Fibroblast of lung (primary cell): ENCODE data around the gene BCL2. TPM values are rescaled to one million over a fixed set of nuclear protein-coding genes. Genes with fewer than 3 reads are reported as not detected.
"Not testable (repeated sequence)": the region's sequence is repeated elsewhere in the genome, so short reads cannot be mapped to it uniquely, and the experiment has no call there.

Experiments used
- DNase-seq, 2 donors: peaks; one replicate each; pipeline versions ENCODE4 v3.0.0 to v3.0.0-alpha.2; 2010; ENCODE audit warnings: low read depth in 2 of 2
- H2AFZ ChIP-seq: 2 replicates; pipeline ENCODE4 v1.5.1; 2012; ENCODE audit warnings: low read length, control low read depth, inconsistent platforms
- H3K27ac ChIP-seq: 2 replicates; pipeline ENCODE4 v1.5.1; 2011; ENCODE audit warnings: low read length, control low read depth; ENCODE audit not compliant: insufficient read depth
- H3K27me3 ChIP-seq: 2 replicates; pipeline ENCODE4 v1.5.1; 2011; ENCODE audit warnings: mild to moderate bottlenecking, low read length; ENCODE audit not compliant: control insufficient read depth, insufficient read depth
- H3K36me3 ChIP-seq: 2 replicates; pipeline ENCODE4 v1.5.1; 2011; ENCODE audit warnings: low read length; ENCODE audit not compliant: control insufficient read depth, insufficient read depth
- H3K4me1 ChIP-seq: 2 replicates; pipeline ENCODE4 v1.5.1; 2011; ENCODE audit warnings: low read length; ENCODE audit not compliant: control insufficient read depth, insufficient read depth; ENCODE audit errors: extremely low read depth
- H3K4me2 ChIP-seq: 2 replicates; pipeline ENCODE4 v1.5.1; 2011; ENCODE audit warnings: low read length, control low read depth; ENCODE audit not compliant: insufficient read depth; ENCODE audit errors: extremely low read depth
- H3K4me3 ChIP-seq, 4 experiments: fragments of 200-600 bp in 1 of 4; sonication (generic) in 1 of 4; replicated peaks in 1 of 4; 2 replicates each; pipeline ENCODE4 v1.5.1; 2011 to 2016; ENCODE audit warnings: low read length in 4 of 4, low read depth in 3 of 4, mild to moderate bottlenecking in 3 of 4, control low read depth in 2 of 4, inconsistent platforms in 1 of 4, mixed read lengths in 1 of 4; ENCODE audit not compliant: insufficient read depth in 1 of 4; ENCODE audit errors: control extremely low read depth in 1 of 4
- H3K79me2 ChIP-seq: 2 replicates; pipeline ENCODE4 v1.5.1; 2012; ENCODE audit warnings: mild to moderate bottlenecking, low read length, inconsistent platforms; ENCODE audit not compliant: control insufficient read depth, insufficient read depth
- H3K9ac ChIP-seq: 2 replicates; pipeline ENCODE4 v1.5.1; 2011; ENCODE audit warnings: mild to moderate bottlenecking, low read length, control low read depth; ENCODE audit not compliant: insufficient read depth
- H3K9me3 ChIP-seq: 2 replicates; pipeline ENCODE4 v1.5.1; 2012; ENCODE audit warnings: low read depth, low read length; ENCODE audit not compliant: control insufficient read depth, insufficient read depth
- H4K20me1 ChIP-seq: 2 replicates; pipeline ENCODE4 v1.5.1; 2011; ENCODE audit warnings: low read length; ENCODE audit not compliant: control insufficient read depth, insufficient read depth; ENCODE audit errors: extremely low read depth
- EZH2 ChIP-seq: IDR thresholded peaks from 2 replicates; pipeline ENCODE4 v1.5.1; 2012; ENCODE audit warnings: low read length, control low read depth, mild to moderate bottlenecking; ENCODE audit errors: missing control alignments
- polyA plus RNA-seq, 2 donors: library from polyadenylated mRNA; depleted of rRNA in 1 of 2; stranded (reverse) in 1 of 2; unstranded in 1 of 2; fragments of >200 nt; gene quantifications; 2 replicates each; pipeline ENCODE4 v1.2.1, GENCODE V29; 2011 to 2012; ENCODE audit warnings: missing spikeins in 1 of 2
- total RNA-seq: library from RNA; depleted of rRNA; stranded (reverse); fragments of >200 nt; gene quantifications from 2 replicates; pipeline ENCODE4 v1.2.1, GENCODE V29; 2014
- TF ChIP-seq, protein P1 (sequence below), 2 donors: IDR thresholded peaks in 1 of 2; conservative IDR thresholded peaks in 1 of 2; 1 replicate in 1 of 2; 2 replicates in 1 of 2; pipeline ENCODE4 v1.5.1; 2011 to 2012; ENCODE audit warnings: low read length in 2 of 2, control low read depth in 1 of 2, inconsistent platforms in 1 of 2, low read depth in 1 of 2, mild to moderate bottlenecking in 1 of 2

BCL2 gene
- total and polyA plus RNA-seq, 2 donors (not counting 1 experiment from before 2014, with no cell fraction given), result 1.5 to 3.6 TPM

DNA sequence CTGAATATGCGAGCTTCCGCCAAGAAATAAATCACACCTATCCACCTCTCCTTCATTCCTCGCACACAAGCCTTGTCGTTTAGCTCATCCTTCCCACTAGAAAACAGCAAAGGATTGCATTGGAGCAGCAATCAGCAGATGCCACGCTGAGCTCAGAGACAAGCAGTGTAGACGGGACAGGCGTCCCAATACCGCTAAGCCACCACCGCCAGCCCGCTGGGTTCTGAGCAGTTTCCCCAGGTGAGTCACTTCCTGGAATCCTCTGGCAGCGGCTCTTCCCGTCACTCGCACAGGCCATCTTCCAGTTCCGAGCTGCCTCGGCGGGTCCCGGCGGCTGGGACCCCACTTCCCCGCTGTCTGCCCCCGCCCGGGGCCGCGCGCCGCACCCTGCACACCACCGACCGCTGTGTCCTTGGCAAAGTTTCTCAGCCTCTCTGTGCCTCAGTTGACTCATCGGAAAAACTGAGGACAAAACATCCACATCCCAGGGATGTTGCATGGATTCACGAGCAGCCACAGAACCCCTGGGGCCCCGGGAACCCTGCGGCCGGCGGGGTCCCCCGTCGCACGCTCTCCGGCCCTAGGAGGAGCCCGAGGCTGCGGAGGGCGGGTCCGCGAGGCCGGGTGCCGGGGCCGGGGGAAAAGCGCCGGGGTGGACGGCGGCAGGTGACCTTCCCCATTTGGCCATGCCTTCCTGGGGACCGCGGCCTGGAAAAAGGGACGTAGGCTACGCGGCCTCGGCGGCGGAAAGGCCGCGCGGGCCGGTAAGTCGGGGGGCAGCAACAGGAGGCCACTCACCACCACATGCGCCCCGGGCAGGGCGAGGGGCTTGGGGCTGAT is 46.9 kb upstream of the BCL2 start:
- peak; percentile 45 to 77 for DNase-seq
- peak overlapping the region; percentile 77 to 98 (median 93) for H3K4me3 ChIP-seq
- H3K79me2 ChIP-seq, result peaks cover 36% of the 10 kb centered on the region
- H4K20me1 ChIP-seq, result no peaks in the 10 kb centered on the region
- peak overlapping the region; percentile 97 for H3K9ac ChIP-seq
- no peaks in the 10 kb centered on the region for H3K9me3 ChIP-seq
- no peak for TF ChIP-seq EZH2
- TF ChIP-seq, protein P1, sequence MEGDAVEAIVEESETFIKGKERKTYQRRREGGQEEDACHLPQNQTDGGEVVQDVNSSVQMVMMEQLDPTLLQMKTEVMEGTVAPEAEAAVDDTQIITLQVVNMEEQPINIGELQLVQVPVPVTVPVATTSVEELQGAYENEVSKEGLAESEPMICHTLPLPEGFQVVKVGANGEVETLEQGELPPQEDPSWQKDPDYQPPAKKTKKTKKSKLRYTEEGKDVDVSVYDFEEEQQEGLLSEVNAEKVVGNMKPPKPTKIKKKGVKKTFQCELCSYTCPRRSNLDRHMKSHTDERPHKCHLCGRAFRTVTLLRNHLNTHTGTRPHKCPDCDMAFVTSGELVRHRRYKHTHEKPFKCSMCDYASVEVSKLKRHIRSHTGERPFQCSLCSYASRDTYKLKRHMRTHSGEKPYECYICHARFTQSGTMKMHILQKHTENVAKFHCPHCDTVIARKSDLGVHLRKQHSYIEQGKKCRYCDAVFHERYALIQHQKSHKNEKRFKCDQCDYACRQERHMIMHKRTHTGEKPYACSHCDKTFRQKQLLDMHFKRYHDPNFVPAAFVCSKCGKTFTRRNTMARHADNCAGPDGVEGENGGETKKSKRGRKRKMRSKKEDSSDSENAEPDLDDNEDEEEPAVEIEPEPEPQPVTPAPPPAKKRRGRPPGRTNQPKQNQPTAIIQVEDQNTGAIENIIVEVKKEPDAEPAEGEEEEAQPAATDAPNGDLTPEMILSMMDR (conservative IDR thresholded peaks at IDR 0.05 in 1 of 2, IDR thresholded peaks at IDR 0.05 in 1 of 2; ENCODE audit: low read depth in 1 of 2, low read length in 2 of 2), result no peak
- H3K27me3 ChIP-seq, result no peaks in the 10 kb centered on the region
- peak overlapping the region; percentile 94 for H3K27ac ChIP-seq
- peak overlapping the region; percentile 82 for H2AFZ ChIP-seq
- peaks cover 6% of the 10 kb centered on the region for H3K36me3 ChIP-seq
- H3K4me2 ChIP-seq, result peak overlapping the region; percentile 88
- H3K4me1 ChIP-seq, result no peaks in the 10 kb centered on the region

DNA sequence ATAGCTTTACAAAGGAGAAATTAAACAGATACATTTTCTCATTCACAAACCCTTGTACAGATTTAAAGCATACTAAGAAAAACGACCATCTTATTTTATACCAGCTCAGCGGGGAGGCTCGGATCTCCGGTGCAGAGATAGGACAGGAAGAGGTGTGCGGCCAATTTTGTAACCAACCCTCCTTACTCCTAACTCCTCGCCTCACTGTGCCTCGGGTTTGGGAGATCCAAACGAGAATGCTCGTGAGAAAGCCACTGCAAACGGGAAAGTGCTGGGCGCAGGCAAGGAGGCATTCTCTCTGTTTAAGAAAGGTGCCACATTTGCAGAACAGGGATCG is 46.3 kb upstream of the BCL2 start:
- no peaks in the 10 kb centered on the region for H3K4me1 ChIP-seq
- peaks cover 36% of the 10 kb centered on the region for H3K79me2 ChIP-seq
- peak overlapping the region; percentile 94 for H3K27ac ChIP-seq
- H3K9me3 ChIP-seq, result no peaks in the 10 kb centered on the region
- no peaks in the 10 kb centered on the region for H3K27me3 ChIP-seq
- H2AFZ ChIP-seq, result peak overlapping the region; percentile 82
- TF ChIP-seq, protein P1 (conservative IDR thresholded peaks at IDR 0.05 in 1 of 2, IDR thresholded peaks at IDR 0.05 in 1 of 2; ENCODE audit: low read depth in 1 of 2, low read length in 2 of 2), result no peak
- TF ChIP-seq EZH2, result no peak
- H3K4me2 ChIP-seq, result peak overlapping the region; percentile 88
- DNase-seq, result peak in 1 of 2 donors; percentile 15
- peaks cover 6% of the 10 kb centered on the region for H3K36me3 ChIP-seq
- H3K9ac ChIP-seq, result peak overlapping the region; percentile 97
- H4K20me1 ChIP-seq, result no peaks in the 10 kb centered on the region
- H3K4me3 ChIP-seq, result peak overlapping the region; percentile 77 to 98 (median 93)

DNA sequence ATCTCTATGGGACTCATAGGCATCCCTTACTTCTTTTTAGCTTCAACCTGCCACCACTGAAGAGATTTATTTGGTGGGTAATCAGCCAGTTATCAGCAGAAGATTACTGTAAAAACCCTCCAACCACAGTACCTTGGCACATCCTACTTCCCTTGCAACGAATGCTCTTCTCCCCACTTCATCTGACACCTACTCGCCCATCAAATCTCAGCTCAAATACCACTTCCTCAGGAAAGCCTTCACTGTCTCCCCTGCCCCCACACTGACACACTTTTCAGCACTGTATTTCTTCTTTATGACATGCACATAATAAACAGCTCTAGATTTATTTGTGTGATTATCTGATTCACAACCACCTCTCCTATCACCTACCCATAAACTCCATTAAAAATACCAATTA is 44.4 kb upstream of the BCL2 start:
- H2AFZ ChIP-seq, result no peak overlapping the region
- no peaks in the 10 kb centered on the region for H3K27me3 ChIP-seq
- H3K9me3 ChIP-seq, result no peaks in the 10 kb centered on the region
- H3K9ac ChIP-seq, result no peak overlapping the region
- H3K4me2 ChIP-seq, result no peak overlapping the region
- no peak overlapping the region for H3K27ac ChIP-seq
- H3K4me3 ChIP-seq, result peak overlapping the region in 1 of 4 experiments; percentile 4
- H3K79me2 ChIP-seq, result peaks cover 36% of the 10 kb centered on the region
- no peaks in the 10 kb centered on the region for H4K20me1 ChIP-seq
- TF ChIP-seq, protein P1 (conservative IDR thresholded peaks at IDR 0.05 in 1 of 2, IDR thresholded peaks at IDR 0.05 in 1 of 2; ENCODE audit: low read depth in 1 of 2, low read length in 2 of 2), result no peak
- no peak for TF ChIP-seq EZH2
- no peak for DNase-seq
- no peaks in the 10 kb centered on the region for H3K4me1 ChIP-seq
- peaks cover 8% of the 10 kb centered on the region for H3K36me3 ChIP-seq

DNA sequence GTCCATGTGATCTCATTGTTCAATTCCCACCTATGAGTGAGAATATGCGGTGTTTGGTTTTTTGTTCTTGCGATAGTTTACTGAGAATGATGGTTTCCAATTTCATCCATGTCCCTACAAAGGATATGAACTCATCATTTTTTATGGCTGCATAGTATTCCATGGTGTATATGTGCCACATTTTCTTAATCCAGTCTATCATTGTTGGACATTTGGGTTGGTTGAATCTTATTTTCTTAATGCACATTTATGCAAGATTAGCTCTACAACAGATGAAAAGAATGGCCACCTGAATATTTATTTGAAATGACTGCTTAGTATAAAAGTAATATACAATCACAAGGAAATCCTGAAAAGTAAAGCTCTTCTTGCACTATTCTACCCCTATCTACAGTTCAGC is 43.9 kb upstream of the BCL2 start:
- H3K27ac ChIP-seq, H4K20me1 ChIP-seq, H3K4me2 ChIP-seq, H3K4me3 ChIP-seq, H3K4me1 ChIP-seq, H3K9ac ChIP-seq, H3K36me3 ChIP-seq, DNase-seq, H2AFZ ChIP-seq, H3K9me3 ChIP-seq, H3K27me3 ChIP-seq: not testable (repeated sequence)
- H3K79me2 ChIP-seq, result peaks cover 36% of the 10 kb centered on the region
